Small intestine (tissue), 7 donors: Measurements from ENCODE around the gene TBC1D1. TPM values are rescaled to one million over a fixed set of nuclear protein-coding genes. Genes with fewer than 3 reads are reported as not detected.

Source experiments
- DNase-seq, 2 donors: peaks; one replicate each; pipeline versions ENCODE4 v3.0.0 to v3.0.0-alpha.2; 2013
- FAIRE-seq: peaks from 2 replicates; lab custom pipeline; 2012; peaks lifted over from hg19 to GRCh38; lab: Jason Lieb, UNC
- H3K27ac ChIP-seq, 3 donors: one replicate each; pipeline ENCODE4 v1.5.1; 2013; ENCODE audit warnings: low read length in 2 of 3, mild to moderate bottlenecking in 2 of 3, control low read depth in 1 of 3, inconsistent platforms in 1 of 3, low read depth in 1 of 3, moderate library complexity in 1 of 3
- H3K27me3 ChIP-seq, 3 donors: one replicate each; pipeline ENCODE4 v1.6.1; 2013; ENCODE audit warnings: low read length in 3 of 3, inconsistent platforms in 1 of 3; ENCODE audit not compliant: control insufficient read depth in 3 of 3, insufficient read depth in 3 of 3
- H3K36me3 ChIP-seq, 3 donors: one replicate each; pipeline ENCODE4 v1.6.1; 2013; ENCODE audit warnings: low read length in 3 of 3, inconsistent platforms in 1 of 3, low read depth in 1 of 3, mild to moderate bottlenecking in 1 of 3, moderate library complexity in 1 of 3; ENCODE audit not compliant: control insufficient read depth in 3 of 3, insufficient read depth in 2 of 3
- H3K4me1 ChIP-seq, 3 donors: one replicate each; pipeline ENCODE4 v1.6.1; 2013; ENCODE audit warnings: low read length in 2 of 3, inconsistent platforms in 1 of 3, low read depth in 1 of 3, mild to moderate bottlenecking in 1 of 3, moderate library complexity in 1 of 3; ENCODE audit not compliant: control insufficient read depth in 3 of 3, insufficient read depth in 2 of 3
- H3K4me3 ChIP-seq, 3 donors: one replicate each; pipeline ENCODE4 v1.5.1; 2013; ENCODE audit warnings: low read length in 3 of 3, control low read depth in 1 of 3, inconsistent platforms in 1 of 3, low read depth in 1 of 3, mild to moderate bottlenecking in 1 of 3, moderate library complexity in 1 of 3
- H3K9me3 ChIP-seq, 2 donors: one replicate each; pipeline ENCODE4 v1.6.1; 2013; ENCODE audit warnings: low read depth in 1 of 2, low read length in 1 of 2; ENCODE audit not compliant: control insufficient read depth in 2 of 2, insufficient read depth in 1 of 2
- WGBS, 3 donors: extraction: QIAGEN DNeasy Blood & Tissue Kit; methylation state at CpG; one replicate each; pipeline ENCODE4 v1.1.7; 2013; 5-methylcytosine and 5-hydroxymethylcytosine counted together
- polyA plus RNA-seq, 4 donors: library from polyadenylated mRNA; stranded (reverse) in 3 of 4; unstranded in 1 of 4; fragments of 200-250 nt in 3 of 4; fragments of 120-200 nt in 1 of 4; gene quantifications; one replicate each; pipeline versions ENCODE4 v1.2.1 to v1.2.3, GENCODE V29; 2013
- donor health status: healthy with polysubstance abuse.
- donor health status: control.
- donor health status: control.
- donor health status: Bipolar disorder and iron deficiency.
- donor health status: healthy.

TBC1D1 gene
- polyA plus RNA-seq, 4 donors, result 38.3 to 118 (median 41.5) TPM

GRCh38 chr4:38007645-38008044, 116.8 kb downstream of the TBC1D1 start:
- Histone ChIP-seq H3K4me1 (peaks cover 0 to 71% (median 6%) of the 10 kb centered on the region in 3 donors), H3K9me3 (no peaks in the 10 kb centered on the region), H3K4me3 (no peak overlapping the region), H3K27ac (peak overlapping the region in 1 of 3 donors; percentile 82), H3K27me3 (no peaks in the 10 kb centered on the region), H3K36me3 (peaks cover 0 to 3% (median 0%) of the 10 kb centered on the region in 3 donors)
- no peak for FAIRE-seq
- WGBS, 3 donors, result 69 to 74% (median 73%) methylated on average over 5 of the region's 5 CpGs
- DNase-seq, result no peak

- H3K27me3 ChIP-seq, result no peaks in the 10 kb centered on the region
- no peak overlapping the region for H3K4me3 ChIP-seq
- H3K9me3 ChIP-seq, result no peaks in the 10 kb centered on the region
- peak overlapping the region in 1 of 3 donors; percentile 82 for H3K27ac ChIP-seq
- H3K36me3 ChIP-seq, result peaks cover 0 to 3% (median 0%) of the 10 kb centered on the region in 3 donors
- DNase-seq, result peak; percentile 10 to 76
- FAIRE-seq, result no peak
- WGBS, 3 donors, result 66 to 81% (median 73%) methylated on average over 3 of the region's 3 CpGs
- peaks cover 2 to 74% (median 6%) of the 10 kb centered on the region in 3 donors for H3K4me1 ChIP-seq
Measured at GRCh38 chr4:38008571-38009021, 117.7 kb downstream of the TBC1D1 start.

GRCh38 chr4:38009421-38009820, 118.5 kb downstream of the TBC1D1 start:
- H3K9me3 ChIP-seq, result no peaks in the 10 kb centered on the region
- no peaks in the 10 kb centered on the region for H3K27me3 ChIP-seq
- FAIRE-seq (no peak), DNase-seq (no peak)
- peaks cover 0 to 8% (median under 1%) of the 10 kb centered on the region in 3 donors for H3K36me3 ChIP-seq
- H3K4me1 ChIP-seq, result peaks cover 3 to 73% (median 6%) of the 10 kb centered on the region in 3 donors
- H3K27ac ChIP-seq, result peak overlapping the region in 1 of 3 donors; percentile 82
- H3K4me3 ChIP-seq, result no peak overlapping the region

GRCh38 chr4:38009949-38010348, 119.1 kb downstream of the TBC1D1 start:
- Histone ChIP-seq H3K4me1 (peaks cover 3 to 69% (median 6%) of the 10 kb centered on the region in 3 donors), H3K4me3 (no peak overlapping the region), H3K36me3 (peaks cover 0 to 13% (median 4%) of the 10 kb centered on the region in 3 donors), H3K27ac (peak overlapping the region in 2 of 3 donors; percentile 51 to 58), H3K27me3 (no peaks in the 10 kb centered on the region), H3K9me3 (no peaks in the 10 kb centered on the region)
- DNase-seq (no peak), FAIRE-seq (no peak)
- 69 to 87% (median 78%) methylated on average over 3 of the region's 3 CpGs for WGBS, 3 donors

DNA sequence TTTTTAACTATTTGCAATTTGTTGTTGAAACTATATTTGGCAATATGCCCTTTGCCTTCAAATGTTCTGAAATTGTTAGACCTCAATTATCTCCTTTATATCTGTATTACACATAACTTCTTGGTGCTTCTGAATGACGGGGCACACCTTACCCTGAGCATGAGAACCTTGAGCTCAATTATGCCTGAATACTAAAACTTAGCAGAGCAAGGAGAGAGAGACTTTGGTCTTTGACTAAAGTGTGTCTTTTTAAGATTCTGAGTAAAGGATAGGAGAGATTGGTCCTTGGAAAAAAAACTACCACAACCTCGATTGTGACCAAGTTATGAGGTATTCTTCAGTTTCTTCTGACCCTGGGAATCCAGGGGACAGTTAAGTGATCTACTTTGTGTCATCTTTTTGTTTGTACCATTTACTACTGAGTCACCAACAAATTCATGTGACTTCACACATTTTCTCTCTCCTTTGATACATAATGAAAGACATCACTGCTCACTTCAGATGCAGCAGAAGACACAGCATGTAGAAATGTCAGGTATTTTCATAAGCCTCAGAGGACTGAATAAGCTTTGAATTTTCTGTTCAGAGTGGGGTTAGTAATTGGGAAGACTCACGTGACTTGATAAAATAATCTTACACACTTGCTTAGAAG, 120.8 kb downstream of the TBC1D1 start:
- 30 to 64% (median 41%) methylated on average over 3 of the region's 3 CpGs for WGBS, 3 donors
- peak; percentile 82 to 84 for DNase-seq
- H3K36me3 ChIP-seq, result peaks cover 0 to 24% (median 4%) of the 10 kb centered on the region in 3 donors
- H3K4me1 ChIP-seq, result peaks cover 3 to 59% (median 6%) of the 10 kb centered on the region in 3 donors
- FAIRE-seq, result no peak
- peak overlapping the region in 1 of 3 donors; percentile 73 for H3K27ac ChIP-seq
- no peaks in the 10 kb centered on the region for H3K27me3 ChIP-seq
- no peaks in the 10 kb centered on the region for H3K9me3 ChIP-seq
- H3K4me3 ChIP-seq, result no peak overlapping the region

DNA sequence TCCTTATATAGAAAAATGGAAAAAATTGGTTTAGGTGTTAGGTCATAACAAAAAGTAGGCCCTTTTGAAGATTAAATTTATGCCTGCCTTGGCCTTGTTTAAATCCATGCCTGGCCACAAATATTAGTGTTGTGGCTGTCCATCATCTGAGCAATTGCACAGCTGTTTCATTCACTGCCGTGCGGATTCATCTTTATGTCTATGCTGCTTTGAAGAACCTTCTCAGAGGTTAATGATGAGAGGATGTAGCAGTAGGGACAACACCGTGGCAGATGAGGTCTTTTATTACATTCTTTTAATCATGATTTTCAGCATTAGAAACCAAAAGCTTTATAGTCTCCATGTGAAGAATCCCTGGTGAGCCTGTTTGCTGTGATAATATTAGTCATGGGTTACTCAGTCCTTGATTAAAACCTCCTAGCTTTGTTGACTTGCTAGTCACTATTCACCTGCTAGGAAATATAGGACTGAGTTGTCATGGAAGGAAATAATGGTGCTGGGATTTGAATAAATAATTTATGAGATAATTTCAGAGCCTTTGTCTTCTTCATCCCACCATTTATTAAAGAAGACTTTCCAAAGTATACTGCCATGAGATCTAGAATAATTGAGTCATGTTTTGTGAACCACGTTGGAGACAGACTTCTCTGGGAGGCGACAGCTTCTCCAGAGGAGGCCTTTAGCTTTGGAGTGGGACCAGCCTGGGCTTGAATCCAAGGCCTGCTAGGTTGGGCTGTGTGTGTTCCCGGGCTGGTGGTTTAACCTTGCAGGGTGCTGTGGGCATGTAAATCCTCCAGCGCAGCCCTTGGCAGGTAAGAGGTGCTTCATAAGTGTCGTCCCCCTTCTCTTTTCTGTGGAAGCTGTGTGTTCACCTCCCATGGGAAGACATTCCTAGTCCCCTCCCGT, 122.8 kb downstream of the TBC1D1 start:
- DNase-seq, result no peak
- H3K4me1 ChIP-seq, result peaks cover 3 to 39% (median 3%) of the 10 kb centered on the region in 3 donors
- H3K9me3 ChIP-seq, result no peaks in the 10 kb centered on the region
- no peak for FAIRE-seq
- H3K27ac ChIP-seq, result peak overlapping the region in 1 of 3 donors; percentile 73
- H3K36me3 ChIP-seq, result peaks cover 0 to 27% (median 4%) of the 10 kb centered on the region in 3 donors
- H3K4me3 ChIP-seq, result no peak overlapping the region
- 78 to 89% (median 79%) methylated on average over 9 of the region's 9 CpGs for WGBS, 3 donors
- no peaks in the 10 kb centered on the region for H3K27me3 ChIP-seq

GRCh38 chr4:38014421-38014852, 123.6 kb downstream of the TBC1D1 start:
- H3K27me3 ChIP-seq, result no peaks in the 10 kb centered on the region
- H3K27ac ChIP-seq, result peak overlapping the region in 1 of 3 donors; percentile 73
- H3K9me3 ChIP-seq, result no peaks in the 10 kb centered on the region
- peaks cover 3 to 34% (median 3%) of the 10 kb centered on the region in 3 donors for H3K4me1 ChIP-seq
- 93 to 96% (median 96%) methylated on average over 37 of the region's 37 CpGs for WGBS, 3 donors
- no peak for FAIRE-seq
- H3K4me3 ChIP-seq, result no peak overlapping the region
- peaks cover 0 to 27% (median 4%) of the 10 kb centered on the region in 3 donors for H3K36me3 ChIP-seq
- no peak for DNase-seq

DNA sequence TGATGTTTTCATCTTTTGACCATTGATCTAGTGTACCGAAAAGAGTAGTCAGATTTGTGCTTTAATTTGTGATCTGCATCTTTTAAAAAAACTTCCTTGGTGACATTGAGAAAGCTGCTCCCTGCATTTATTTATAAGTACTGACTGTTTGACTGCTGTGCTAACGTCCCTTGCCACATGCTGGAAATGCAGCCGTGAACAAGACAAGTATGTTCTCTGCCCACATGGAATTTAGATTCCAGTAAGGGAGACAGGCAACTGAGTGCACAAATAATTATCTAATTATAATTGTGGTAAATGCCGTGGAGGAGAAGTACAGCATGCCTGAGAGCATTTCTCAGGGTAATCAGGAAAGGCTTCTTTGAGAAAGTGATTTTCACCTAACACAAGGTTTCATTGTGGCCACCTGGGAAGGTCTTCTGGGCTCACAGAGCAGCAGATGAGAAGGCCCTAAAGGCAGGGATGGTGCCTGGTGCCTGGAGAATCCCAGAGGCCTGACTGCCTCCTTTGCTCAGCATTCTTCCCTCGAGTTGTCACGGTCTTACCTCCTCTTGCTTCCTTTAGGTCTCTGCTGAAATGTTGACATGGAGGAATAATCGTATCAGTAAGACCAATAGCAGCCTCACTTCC, 125.1 kb downstream of the TBC1D1 start:
- Histone ChIP-seq H3K36me3 (peaks cover 3 to 33% (median 4%) of the 10 kb centered on the region in 3 donors), H3K27me3 (no peaks in the 10 kb centered on the region), H3K9me3 (no peaks in the 10 kb centered on the region), H3K27ac (no peak overlapping the region), H3K4me3 (no peak overlapping the region), H3K4me1 (peaks cover 0 to 20% (median 3%) of the 10 kb centered on the region in 3 donors)
- DNase-seq, result no peak
- 86 to 93% (median 91%) methylated on average over 7 of the region's 7 CpGs for WGBS, 3 donors
- FAIRE-seq, result no peak
